Ishikawa (cell line): ENCODE data around the gene LEMD1.

Experiments
- CREB1 ChIP-seq: IDR thresholded peaks from 2 replicates; pipeline ENCODE4 v1.6.1; 2012; ENCODE audit warnings: low read depth
- EGR1 ChIP-seq: IDR thresholded peaks from 2 replicates; pipeline ENCODE4 v1.6.1; 2012
- EP300 ChIP-seq: IDR thresholded peaks from 2 replicates; pipeline ENCODE4 v1.6.1; 2012; ENCODE audit warnings: borderline replicate concordance
- MAX ChIP-seq: IDR thresholded peaks from 2 replicates; pipeline ENCODE4 v1.6.1; 2012
- NFIC ChIP-seq: IDR thresholded peaks from 2 replicates; pipeline ENCODE4 v1.6.1; 2012
- RAD21 ChIP-seq: IDR thresholded peaks from 2 replicates; pipeline ENCODE4 v1.6.1; 2012; ENCODE audit warnings: low read depth
- TAF1 ChIP-seq: IDR thresholded peaks from 2 replicates; pipeline ENCODE4 v1.6.1; 2012; ENCODE audit warnings: low read depth, mild to moderate bottlenecking
- TEAD4 ChIP-seq: IDR thresholded peaks from 2 replicates; pipeline ENCODE4 v1.6.1; 2012
- YY1 ChIP-seq: IDR thresholded peaks from 2 replicates; pipeline ENCODE4 v1.6.1; 2012; ENCODE audit warnings: low read depth
- ZBTB7A ChIP-seq: IDR thresholded peaks from 2 replicates; pipeline ENCODE4 v1.6.1; 2012; ENCODE audit warnings: low read depth
- TF ChIP-seq, protein P1 (sequence below): IDR thresholded peaks from 2 replicates; pipeline ENCODE4 v1.6.1; 2012; ENCODE audit warnings: low read depth, mild to moderate bottlenecking

DNA sequence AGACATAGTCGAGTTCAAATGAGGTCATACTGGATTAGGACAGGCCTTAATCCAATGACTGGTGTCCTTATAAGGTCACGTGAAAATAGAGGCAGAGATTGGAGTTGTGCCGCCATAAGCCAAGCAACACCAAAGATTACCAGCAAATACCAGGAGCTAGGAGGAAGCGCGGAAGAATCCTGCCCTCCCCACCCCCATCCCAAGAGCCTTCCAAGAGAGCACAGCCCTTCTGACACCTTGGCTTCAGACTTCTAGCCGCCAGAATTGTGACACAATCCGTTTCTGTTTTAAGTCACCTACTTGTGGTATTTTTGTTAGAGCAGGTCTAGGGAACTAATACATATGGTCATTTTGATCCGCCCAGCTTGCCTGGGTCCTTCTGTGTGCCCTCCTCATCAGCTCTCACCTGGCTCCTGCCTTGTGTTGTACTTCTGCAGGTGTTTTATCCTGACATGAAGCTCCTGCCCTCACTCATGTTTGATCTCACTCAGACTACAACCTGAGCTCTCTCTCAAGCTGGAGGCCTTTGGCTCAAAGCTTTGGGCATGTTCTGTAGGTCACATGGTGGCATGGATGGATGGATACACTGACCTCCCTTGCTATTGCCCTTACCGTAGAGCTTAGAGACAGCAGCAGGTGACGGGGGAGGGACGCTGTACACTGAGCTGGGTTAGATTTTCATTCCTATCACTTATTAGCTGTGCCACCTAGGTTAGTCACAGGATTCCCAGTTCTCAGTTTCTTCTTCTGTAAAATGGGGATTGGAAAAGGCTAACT is 89.7 kb downstream of the LEMD1 start:
- TF ChIP-seq EGR1 (no peak), ZBTB7A (no peak), TAF1 (no peak), EP300 (no peak), MAX (no peak), YY1 (no peak), RAD21 (no peak), TEAD4 (no peak), NFIC (no peak), CREB1 (no peak)
- TF ChIP-seq, protein P1, sequence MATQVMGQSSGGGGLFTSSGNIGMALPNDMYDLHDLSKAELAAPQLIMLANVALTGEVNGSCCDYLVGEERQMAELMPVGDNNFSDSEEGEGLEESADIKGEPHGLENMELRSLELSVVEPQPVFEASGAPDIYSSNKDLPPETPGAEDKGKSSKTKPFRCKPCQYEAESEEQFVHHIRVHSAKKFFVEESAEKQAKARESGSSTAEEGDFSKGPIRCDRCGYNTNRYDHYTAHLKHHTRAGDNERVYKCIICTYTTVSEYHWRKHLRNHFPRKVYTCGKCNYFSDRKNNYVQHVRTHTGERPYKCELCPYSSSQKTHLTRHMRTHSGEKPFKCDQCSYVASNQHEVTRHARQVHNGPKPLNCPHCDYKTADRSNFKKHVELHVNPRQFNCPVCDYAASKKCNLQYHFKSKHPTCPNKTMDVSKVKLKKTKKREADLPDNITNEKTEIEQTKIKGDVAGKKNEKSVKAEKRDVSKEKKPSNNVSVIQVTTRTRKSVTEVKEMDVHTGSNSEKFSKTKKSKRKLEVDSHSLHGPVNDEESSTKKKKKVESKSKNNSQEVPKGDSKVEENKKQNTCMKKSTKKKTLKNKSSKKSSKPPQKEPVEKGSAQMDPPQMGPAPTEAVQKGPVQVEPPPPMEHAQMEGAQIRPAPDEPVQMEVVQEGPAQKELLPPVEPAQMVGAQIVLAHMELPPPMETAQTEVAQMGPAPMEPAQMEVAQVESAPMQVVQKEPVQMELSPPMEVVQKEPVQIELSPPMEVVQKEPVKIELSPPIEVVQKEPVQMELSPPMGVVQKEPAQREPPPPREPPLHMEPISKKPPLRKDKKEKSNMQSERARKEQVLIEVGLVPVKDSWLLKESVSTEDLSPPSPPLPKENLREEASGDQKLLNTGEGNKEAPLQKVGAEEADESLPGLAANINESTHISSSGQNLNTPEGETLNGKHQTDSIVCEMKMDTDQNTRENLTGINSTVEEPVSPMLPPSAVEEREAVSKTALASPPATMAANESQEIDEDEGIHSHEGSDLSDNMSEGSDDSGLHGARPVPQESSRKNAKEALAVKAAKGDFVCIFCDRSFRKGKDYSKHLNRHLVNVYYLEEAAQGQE = no peak
